HG03066 (cell line): ENCODE results near the gene BAG5.
A peak's percentile ranks its signal among the peaks of the same experiment; 100 is the strongest.
"Not testable (repeated sequence)": the region's sequence is repeated elsewhere in the genome, so short reads cannot be mapped to it uniquely, and the experiment has no call there.

Source experiments
- ATAC-seq: cut with Tn5 transposase; IDR thresholded peaks from one replicate; pipeline ENCODE4 v1.9.1; 2021; ENCODE audit warnings: low read depth; ENCODE audit not compliant: unreplicated experiment

BAG5 gene

GRCh38 chr14:103562429-103563225 lies at the start of gene BAG5, which contains the start of gene COA8:
Gene BAG5, minus strand, starts transcription at chr14:103562657. Its CDS starts 1,493 bp downstream, at chr14:103561164.
Gene COA8, plus strand, starts transcription at chr14:103562960. Its CDS starts 42 bp downstream, at chr14:103563002.
- peak; percentile 72 for ATAC-seq

GRCh38 chr14:103611215-103611614 lies 48.8 kb upstream of the BAG5 start:
- no peak for ATAC-seq

- not testable (repeated sequence) for ATAC-seq
Measured at GRCh38 chr14:103609081-103609480, 46.6 kb upstream of the BAG5 start.

GRCh38 chr14:103607822-103608221 lies 45.4 kb upstream of the BAG5 start:
- ATAC-seq: no peak

GRCh38 chr14:103606963-103607668 lies 44.7 kb upstream of the BAG5 start:
- peak; percentile 82 for ATAC-seq

- ATAC-seq: no peak
Measured at GRCh38 chr14:103604620-103605019, 42.2 kb upstream of the BAG5 start.

GRCh38 chr14:103600503-103600902 lies 38.0 kb upstream of the BAG5 start:
- no peak for ATAC-seq

GRCh38 chr14:103597623-103598377 lies 35.3 kb upstream of the BAG5 start:
- ATAC-seq: no peak

GRCh38 chr14:103594265-103594664 lies 31.8 kb upstream of the BAG5 start:
- ATAC-seq: no peak

- ATAC-seq: no peak
Measured at GRCh38 chr14:103593577-103593976, 31.1 kb upstream of the BAG5 start.

GRCh38 chr14:103584326-103584915 lies 22.0 kb upstream of the BAG5 start:
- no peak for ATAC-seq

- no peak for ATAC-seq
Measured at GRCh38 chr14:103581954-103582703, 19.7 kb upstream of the BAG5 start.

GRCh38 chr14:103581206-103581605 lies 18.7 kb upstream of the BAG5 start:
- no peak for ATAC-seq

GRCh38 chr14:103578401-103579075 lies 16.1 kb upstream of the BAG5 start:
- ATAC-seq: no peak

- no peak for ATAC-seq
Measured at GRCh38 chr14:103576371-103577024, 14.0 kb upstream of the BAG5 start.

GRCh38 chr14:103574707-103575285 lies 12.3 kb upstream of the BAG5 start:
- no peak for ATAC-seq

- no peak for ATAC-seq
Measured at GRCh38 chr14:103574104-103574503, 11.6 kb upstream of the BAG5 start.

GRCh38 chr14:103569408-103569807 lies 7.0 kb upstream of the BAG5 start:
- no peak for ATAC-seq

- no peak for ATAC-seq
Measured at GRCh38 chr14:103568952-103569351, 6.5 kb upstream of the BAG5 start.
